Measurements from ENCODE around the gene IZUMO2.

GRCh38 chr19:50155520-50156109 lies 7.5 kb downstream of the IZUMO2 start:
- TF ChIP-seq EP300 (conservative IDR thresholded peaks at IDR 0.05; ENCODE audit: poor library complexity, severe bottlenecking): no peak
- TF ChIP-seq, protein P1, sequence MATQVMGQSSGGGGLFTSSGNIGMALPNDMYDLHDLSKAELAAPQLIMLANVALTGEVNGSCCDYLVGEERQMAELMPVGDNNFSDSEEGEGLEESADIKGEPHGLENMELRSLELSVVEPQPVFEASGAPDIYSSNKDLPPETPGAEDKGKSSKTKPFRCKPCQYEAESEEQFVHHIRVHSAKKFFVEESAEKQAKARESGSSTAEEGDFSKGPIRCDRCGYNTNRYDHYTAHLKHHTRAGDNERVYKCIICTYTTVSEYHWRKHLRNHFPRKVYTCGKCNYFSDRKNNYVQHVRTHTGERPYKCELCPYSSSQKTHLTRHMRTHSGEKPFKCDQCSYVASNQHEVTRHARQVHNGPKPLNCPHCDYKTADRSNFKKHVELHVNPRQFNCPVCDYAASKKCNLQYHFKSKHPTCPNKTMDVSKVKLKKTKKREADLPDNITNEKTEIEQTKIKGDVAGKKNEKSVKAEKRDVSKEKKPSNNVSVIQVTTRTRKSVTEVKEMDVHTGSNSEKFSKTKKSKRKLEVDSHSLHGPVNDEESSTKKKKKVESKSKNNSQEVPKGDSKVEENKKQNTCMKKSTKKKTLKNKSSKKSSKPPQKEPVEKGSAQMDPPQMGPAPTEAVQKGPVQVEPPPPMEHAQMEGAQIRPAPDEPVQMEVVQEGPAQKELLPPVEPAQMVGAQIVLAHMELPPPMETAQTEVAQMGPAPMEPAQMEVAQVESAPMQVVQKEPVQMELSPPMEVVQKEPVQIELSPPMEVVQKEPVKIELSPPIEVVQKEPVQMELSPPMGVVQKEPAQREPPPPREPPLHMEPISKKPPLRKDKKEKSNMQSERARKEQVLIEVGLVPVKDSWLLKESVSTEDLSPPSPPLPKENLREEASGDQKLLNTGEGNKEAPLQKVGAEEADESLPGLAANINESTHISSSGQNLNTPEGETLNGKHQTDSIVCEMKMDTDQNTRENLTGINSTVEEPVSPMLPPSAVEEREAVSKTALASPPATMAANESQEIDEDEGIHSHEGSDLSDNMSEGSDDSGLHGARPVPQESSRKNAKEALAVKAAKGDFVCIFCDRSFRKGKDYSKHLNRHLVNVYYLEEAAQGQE (IDR thresholded peaks at IDR 0.05; ENCODE audit: borderline replicate concordance): no peak

Data from neural cell (in vitro differentiated cells).